T-cell (primary cell): ENCODE measurements around the gene GAPT. TPM values are rescaled to one million over a fixed set of nuclear protein-coding genes. Genes with fewer than 3 reads are reported as not detected.
"Not testable (repeated sequence)": the region's sequence is repeated elsewhere in the genome, so short reads cannot be mapped to it uniquely, and the experiment has no call there.

Experiments used
- ATAC-seq, 4 experiments: fragments of 200-7000 bp in 3 of 4; fragments of 150-1000 bp in 1 of 4; cut with Tn5 transposase; replicated peaks in 1 of 4; 1 replicate in 3 of 4; 2 replicates in 1 of 4; pipeline ENCODE4 v1.10.0; 2021; ENCODE audit warnings: moderate library complexity in 3 of 4, mild to moderate bottlenecking in 2 of 4, moderate number of reproducible peaks in 1 of 4
- CTCF ChIA-PET, 2 donors: fragments of 300-600 bp; sonication (Branson Sonifier 250); formaldehyde crosslinking; loops; one replicate each; lab custom pipeline; 2022; ENCODE audit warnings: antibody characterized with exemption in 2 of 2; lab: Charles Lee
- POLR2A ChIA-PET, 2 donors: fragments of 300-600 bp; sonication (Branson Sonifier 250); formaldehyde crosslinking; loops; one replicate each; lab custom pipeline; 2022; ENCODE audit warnings: antibody characterized with exemption in 2 of 2; lab: Charles Lee
- DNase-seq, 35 experiments: peaks; one replicate each; pipeline versions ENCODE4 v3.0.0 to v3.0.0-alpha.2; 2013 to 2023
- H3K27ac ChIP-seq: one replicate; pipeline ENCODE4 v1.5.1; 2013; ENCODE audit warnings: low read length
- H3K27me3 ChIP-seq, 2 experiments: replicated peaks in 1 of 2; 1 replicate in 1 of 2; 2 replicates in 1 of 2; pipeline versions ENCODE4 v1.6.1 to v1.7.0; 2013; ENCODE audit warnings: low read length in 1 of 2, mixed read lengths in 1 of 2; ENCODE audit not compliant: control insufficient read depth in 2 of 2, insufficient read depth in 2 of 2; ENCODE audit errors: extremely low read depth in 1 of 2
- H3K36me3 ChIP-seq, 2 donors: 1 replicate in 1 of 2; 2 replicates in 1 of 2; pipeline versions ENCODE4 v1.6.1 to v1.7.0; 2013; ENCODE audit warnings: low read length in 1 of 2; ENCODE audit not compliant: control insufficient read depth in 2 of 2, insufficient read depth in 1 of 2; ENCODE audit errors: extremely low read depth in 1 of 2
- H3K4me1 ChIP-seq, 2 experiments: 1 replicate in 1 of 2; 2 replicates in 1 of 2; pipeline versions ENCODE4 v1.6.1 to v1.7.0; 2013; ENCODE audit warnings: low read length in 2 of 2, mixed read lengths in 1 of 2; ENCODE audit not compliant: insufficient read depth in 2 of 2, control insufficient read depth in 1 of 2; ENCODE audit errors: extremely low read depth in 1 of 2
- H3K4me3 ChIP-seq, 2 donors: 1 replicate in 1 of 2; 2 replicates in 1 of 2; pipeline versions ENCODE4 v1.5.1 to v1.7.0; 2013; ENCODE audit warnings: mild to moderate bottlenecking in 2 of 2, low read length in 1 of 2, moderate library complexity in 1 of 2; ENCODE audit not compliant: control insufficient read depth in 1 of 2; ENCODE audit errors: extremely low read depth in 1 of 2
- H3K9me3 ChIP-seq: 2 replicates; pipeline ENCODE4 v1.7.0; 2013
- H3K27ac Mint-ChIP-seq, 2 donors: one replicate each; pipeline ENCODE4 v1.8.0; 2020 to 2021; ENCODE audit warnings: mild to moderate bottlenecking in 2 of 2, mixed read lengths in 2 of 2
- H3K27me3 Mint-ChIP-seq, 2 donors: one replicate each; pipeline ENCODE4 v1.8.0; 2021 to 2022; ENCODE audit warnings: mixed read lengths in 2 of 2
- H3K36me3 Mint-ChIP-seq: one replicate; pipeline ENCODE4 v1.8.0; 2021; ENCODE audit warnings: mixed read lengths
- H3K4me1 Mint-ChIP-seq, 3 donors: one replicate each; pipeline ENCODE4 v1.8.0; 2020 to 2022; ENCODE audit warnings: mixed read lengths in 3 of 3, mild to moderate bottlenecking in 1 of 3
- H3K4me3 Mint-ChIP-seq, 3 donors: one replicate each; pipeline ENCODE4 v1.8.0; 2020 to 2022; ENCODE audit warnings: mild to moderate bottlenecking in 3 of 3, mixed read lengths in 3 of 3, moderate library complexity in 3 of 3
- H3K9me3 Mint-ChIP-seq, 3 donors: one replicate each; pipeline ENCODE4 v1.8.0; 2020 to 2022; ENCODE audit warnings: mixed read lengths in 3 of 3
- WGBS: methylation state at CpG from one replicate; pipeline ENCODE4 v1.1.5; 2013; ENCODE audit warnings: missing lambda C conversion rate; ENCODE audit not compliant: insufficient coverage; 5-methylcytosine and 5-hydroxymethylcytosine counted together
- total RNA-seq, 35 experiments: library from RNA in 6 of 35; stranded (reverse) in 6 of 35; fragments of 120-200 nt in 1 of 35; gene quantifications; one replicate each; pipeline versions ENCODE4 v1.2.1 to v1.2.4 and lab custom pipeline; 2013 to 2026

Gene GAPT
- total RNA-seq, 5 donors from 2014 or later (not counting 1 experiment from before 2014, with no cell fraction given) = 0.38 to 2.2 (median 0.85) TPM

DNA sequence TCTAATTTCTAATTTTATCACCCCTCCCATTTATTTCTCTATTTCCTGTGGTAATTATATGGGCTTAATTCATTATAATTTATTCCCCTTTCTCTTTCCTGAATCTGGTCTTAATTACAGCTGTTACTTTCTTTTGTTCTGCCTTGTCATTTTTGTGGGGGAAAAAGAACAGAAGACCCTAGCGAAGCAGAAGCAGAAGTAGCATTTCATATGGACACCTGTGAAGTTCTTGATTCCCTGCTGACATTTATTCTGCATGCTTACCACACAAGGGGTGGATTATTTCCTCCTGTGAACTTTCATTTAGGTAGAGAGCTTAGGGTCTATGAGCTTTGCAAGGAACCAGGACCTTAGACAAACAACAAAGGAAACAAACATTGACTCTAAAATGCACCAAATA, 33.3 kb downstream of the GAPT start:
- peaks cover 0 to 2% of the 10 kb centered on the region in 2 donors for H3K27me3 Mint-ChIP-seq
- no peak overlapping the region for H3K27ac Mint-ChIP-seq
- no peaks in the 10 kb centered on the region for H3K36me3 ChIP-seq
- H3K4me3 ChIP-seq = no peak overlapping the region
- no peaks in the 10 kb centered on the region for H3K9me3 ChIP-seq
- no peak overlapping the region for H3K4me3 Mint-ChIP-seq
- CTCF ChIA-PET = no interaction called here
- ATAC-seq (no peak), DNase-seq (no peak)
- no peaks in the 10 kb centered on the region for H3K4me1 Mint-ChIP-seq
- H3K4me1 ChIP-seq = no peaks in the 10 kb centered on the region
- H3K9me3 Mint-ChIP-seq = no peaks in the 10 kb centered on the region
- no CpG with 5 or more reads among the region's 1 CpG for WGBS
- H3K27me3 ChIP-seq = no peaks in the 10 kb centered on the region
- H3K27ac ChIP-seq = no peak overlapping the region
- POLR2A ChIA-PET = no interaction called here
- no peaks in the 10 kb centered on the region for H3K36me3 Mint-ChIP-seq

DNA sequence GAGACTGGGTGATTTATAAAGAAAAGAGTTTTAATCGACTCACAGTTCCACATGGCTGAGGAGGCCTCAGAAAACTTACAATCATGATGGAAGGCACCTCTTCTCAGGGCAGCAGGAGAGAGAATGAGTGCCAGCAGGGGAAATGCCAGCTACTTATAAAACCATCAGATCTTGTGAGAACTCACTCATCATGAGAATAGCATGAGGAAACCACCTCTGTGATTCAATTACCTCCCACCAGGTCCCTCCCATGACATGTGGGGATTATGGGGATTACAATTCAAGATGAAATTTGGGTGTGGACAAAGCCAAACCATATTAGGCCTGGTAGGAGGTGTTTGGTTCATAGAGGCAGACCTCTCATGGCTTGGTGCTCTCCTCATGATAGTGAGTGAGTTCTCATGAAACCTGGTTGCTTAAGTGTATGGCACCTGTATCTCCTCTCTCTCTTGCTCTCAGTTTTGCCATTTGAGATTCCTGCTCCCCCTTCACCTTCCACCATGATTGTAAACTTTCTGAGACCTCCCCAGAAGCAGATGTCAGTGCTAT, 39.8 kb downstream of the GAPT start:
- Histone ChIP-seq H3K36me3 (no peaks in the 10 kb centered on the region), H3K9me3 (no peaks in the 10 kb centered on the region), H3K4me3 (no peak overlapping the region), H3K4me1 (no peaks in the 10 kb centered on the region), H3K27me3 (no peaks in the 10 kb centered on the region), H3K27ac (no peak overlapping the region)
- H3K4me1 Mint-ChIP-seq = no peaks in the 10 kb centered on the region
- H3K9me3 Mint-ChIP-seq = peaks cover 21 to 28% (median 23%) of the 10 kb centered on the region in 3 donors
- ChIA-PET POLR2A (no interaction called here), CTCF (no interaction called here)
- H3K4me3 Mint-ChIP-seq = no peak overlapping the region
- peaks cover 0 to 2% of the 10 kb centered on the region in 2 donors for H3K27me3 Mint-ChIP-seq
- no peak for ATAC-seq
- no peak for DNase-seq
- H3K27ac Mint-ChIP-seq = no peak overlapping the region
- WGBS = no CpG with 5 or more reads among the region's 1 CpG
- no peaks in the 10 kb centered on the region for H3K36me3 Mint-ChIP-seq

DNA sequence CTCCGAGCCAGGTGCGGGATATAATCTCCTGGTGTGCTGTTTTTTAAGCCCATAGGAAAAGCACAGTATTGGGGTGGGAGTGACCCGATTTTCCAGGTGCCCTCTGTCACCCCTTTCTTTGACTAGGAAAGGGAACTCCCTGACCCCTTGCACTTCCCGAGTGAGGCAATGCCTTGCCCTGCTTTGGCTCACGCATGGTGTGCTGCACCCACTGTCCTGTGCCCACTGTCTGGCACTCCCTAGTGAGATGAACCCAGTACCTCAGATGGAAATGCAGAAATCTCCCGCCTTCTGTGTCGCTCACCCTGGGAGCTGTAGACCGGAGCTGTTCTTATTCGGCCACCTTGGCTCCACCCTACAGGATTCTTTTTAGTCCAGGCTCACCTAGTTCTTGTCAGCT, 50.7 kb downstream of the GAPT start:
- H3K27me3 Mint-ChIP-seq, H3K4me3 Mint-ChIP-seq, H3K27ac Mint-ChIP-seq, H3K27me3 ChIP-seq, H3K4me1 Mint-ChIP-seq, H3K9me3 ChIP-seq, H3K4me1 ChIP-seq, H3K27ac ChIP-seq, H3K4me3 ChIP-seq, POLR2A ChIA-PET, DNase-seq, CTCF ChIA-PET, H3K36me3 ChIP-seq, ATAC-seq, H3K36me3 Mint-ChIP-seq: not testable (repeated sequence)
- 83% methylated on average over 2 of the region's 9 CpGs for WGBS
- peaks cover 3 to 13% (median 12%) of the 10 kb centered on the region in 3 donors for H3K9me3 Mint-ChIP-seq

DNA sequence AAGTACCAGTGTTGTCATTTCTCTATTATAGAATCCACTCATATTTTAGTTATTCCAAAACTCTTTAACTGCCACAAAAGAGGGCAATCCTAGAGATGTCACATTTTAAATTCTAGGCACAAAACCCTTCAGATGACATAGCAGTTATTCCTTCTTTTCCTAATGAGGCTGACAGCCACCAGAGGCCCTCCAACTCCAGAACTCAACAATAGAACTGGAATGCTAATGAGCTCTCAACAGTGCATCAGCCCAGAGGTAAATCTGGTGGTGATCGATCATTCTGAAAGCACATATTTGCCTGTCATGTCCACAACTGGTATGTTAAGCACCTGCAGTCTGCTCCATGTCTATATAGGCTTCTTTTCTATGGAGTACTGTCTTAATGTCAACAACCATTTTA, 51.5 kb downstream of the GAPT start:
- H3K27me3 Mint-ChIP-seq = peaks cover 3 to 8% of the 10 kb centered on the region in 2 donors
- ChIA-PET CTCF (no interaction called here), POLR2A (no interaction called here)
- no peaks in the 10 kb centered on the region for H3K27me3 ChIP-seq
- H3K9me3 Mint-ChIP-seq = peaks cover 3 to 13% (median 10%) of the 10 kb centered on the region in 3 donors
- H3K4me1 ChIP-seq = no peaks in the 10 kb centered on the region
- H3K4me1 Mint-ChIP-seq = peaks cover 0 to 4% (median 0%) of the 10 kb centered on the region in 3 donors
- no peaks in the 10 kb centered on the region for H3K36me3 Mint-ChIP-seq
- DNase-seq = no peak
- no peak overlapping the region for H3K27ac Mint-ChIP-seq
- H3K4me3 ChIP-seq = no peak overlapping the region
- 60% methylated on average over 1 of the region's 1 CpG for WGBS
- no peaks in the 10 kb centered on the region for H3K36me3 ChIP-seq
- no peak overlapping the region for H3K27ac ChIP-seq
- ATAC-seq = no peak
- H3K4me3 Mint-ChIP-seq = no peak overlapping the region
- H3K9me3 ChIP-seq = no peaks in the 10 kb centered on the region

DNA sequence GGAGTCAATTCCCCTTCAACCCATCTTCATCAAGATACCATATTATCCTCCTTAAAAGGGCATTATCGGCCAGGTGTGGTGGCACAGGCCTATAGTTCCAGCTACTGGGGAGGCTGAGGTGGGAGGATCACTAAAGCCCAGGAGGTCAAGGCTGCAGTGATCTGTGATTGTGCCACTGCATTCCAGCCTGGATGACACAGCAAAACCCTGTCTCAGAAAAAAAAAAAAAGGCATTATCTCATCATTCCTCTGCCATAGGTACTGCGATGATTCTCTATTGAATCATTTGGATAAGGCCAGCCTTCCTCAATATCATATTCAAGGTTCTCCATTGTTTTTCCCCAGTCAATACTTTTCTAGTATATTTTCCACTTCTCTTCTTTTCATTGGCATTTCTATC, 52.5 kb downstream of the GAPT start:
- Histone ChIP-seq H3K27ac (no peak overlapping the region), H3K27me3 (no peaks in the 10 kb centered on the region), H3K4me1 (no peaks in the 10 kb centered on the region), H3K9me3 (no peaks in the 10 kb centered on the region), H3K36me3 (no peaks in the 10 kb centered on the region), H3K4me3 (no peak overlapping the region)
- Mint-ChIP-seq H3K27ac (no peak overlapping the region), H3K9me3 (peaks cover 2 to 11% (median 8%) of the 10 kb centered on the region in 3 donors), H3K27me3 (peaks cover 3 to 4% of the 10 kb centered on the region in 2 donors), H3K4me1 (peaks cover 0 to 4% (median 0%) of the 10 kb centered on the region in 3 donors), H3K36me3 (no peaks in the 10 kb centered on the region), H3K4me3 (no peak overlapping the region)
- ChIA-PET CTCF (no interaction called here), POLR2A (no interaction called here)
- ATAC-seq (no peak), DNase-seq (no peak)
- 80% methylated on average over 1 of the region's 2 CpGs for WGBS

DNA sequence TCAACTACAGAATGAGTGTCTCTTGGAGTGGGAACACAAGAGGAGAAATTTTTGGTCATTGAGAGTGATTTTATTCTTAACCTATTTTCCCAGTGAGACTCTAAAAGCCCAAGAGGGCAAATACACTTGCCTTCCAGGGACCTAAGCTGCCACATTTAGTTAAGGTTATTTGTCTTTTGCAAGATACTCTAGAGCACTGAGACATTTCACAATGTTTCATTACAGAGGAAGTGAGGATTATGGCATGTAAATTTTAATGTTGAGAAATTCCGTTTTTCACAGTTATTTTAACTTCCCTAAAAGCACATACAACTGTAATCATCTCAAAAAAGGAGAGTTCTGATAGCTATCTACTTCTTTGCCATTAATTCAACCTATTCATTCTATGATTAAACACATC, 53.0 kb downstream of the GAPT start:
- ChIA-PET POLR2A (no interaction called here), CTCF (no interaction called here)
- peaks cover 3 to 4% of the 10 kb centered on the region in 2 donors for H3K27me3 Mint-ChIP-seq
- Histone ChIP-seq H3K27me3 (no peaks in the 10 kb centered on the region), H3K36me3 (no peaks in the 10 kb centered on the region), H3K4me3 (no peak overlapping the region), H3K4me1 (no peaks in the 10 kb centered on the region), H3K27ac (no peak overlapping the region), H3K9me3 (no peaks in the 10 kb centered on the region)
- peaks cover 3 to 8% (median 6%) of the 10 kb centered on the region in 3 donors for H3K9me3 Mint-ChIP-seq
- WGBS = no CpG with 5 or more reads among the region's 1 CpG
- no peak for DNase-seq
- no peaks in the 10 kb centered on the region for H3K36me3 Mint-ChIP-seq
- peaks cover 0 to 4% (median 0%) of the 10 kb centered on the region in 3 donors for H3K4me1 Mint-ChIP-seq
- no peak for ATAC-seq
- H3K27ac Mint-ChIP-seq = no peak overlapping the region
- H3K4me3 Mint-ChIP-seq = no peak overlapping the region
